H9 (cell line): ENCODE measurements around the gene JAK1. TPM values are rescaled to one million over a fixed set of nuclear protein-coding genes. Genes with fewer than 3 reads are reported as not detected.

Experiments
- DNase-seq: peaks from one replicate; pipeline ENCODE4 v3.0.0-alpha.2; 2017
- H2AFZ ChIP-seq: one replicate; pipeline ENCODE4 v1.6.1; 2013; ENCODE audit warnings: mild to moderate bottlenecking, low read length, control low read depth, moderate library complexity
- H2AK5ac ChIP-seq: 2 replicates; pipeline ENCODE4 v1.6.1; 2013; ENCODE audit warnings: low read length, control low read depth, mixed read lengths; ENCODE audit not compliant: insufficient read length
- H2BK120ac ChIP-seq: one replicate; pipeline ENCODE4 v1.6.1; 2013; ENCODE audit warnings: low read depth, mild to moderate bottlenecking, low read length, control low read depth, inconsistent platforms; ENCODE audit not compliant: poor library complexity, severe bottlenecking
- H2BK12ac ChIP-seq: 2 replicates; pipeline ENCODE4 v1.6.1; 2013; ENCODE audit warnings: low read length, control low read depth, mixed read lengths, low read depth; ENCODE audit not compliant: insufficient read length
- H2BK15ac ChIP-seq: 2 replicates; pipeline ENCODE4 v1.6.1; 2013; ENCODE audit warnings: low read depth, low read length, control low read depth
- H2BK20ac ChIP-seq: one replicate; pipeline ENCODE4 v1.6.1; 2013; ENCODE audit warnings: low read depth, mild to moderate bottlenecking, low read length, control low read depth, inconsistent platforms; ENCODE audit not compliant: poor library complexity, severe bottlenecking
- H2BK5ac ChIP-seq: 2 replicates; pipeline ENCODE4 v1.6.1; 2013; ENCODE audit warnings: low read length, control low read depth, mixed read lengths; ENCODE audit not compliant: insufficient read length
- H3K14ac ChIP-seq: 2 replicates; pipeline ENCODE4 v1.6.1; 2013; ENCODE audit warnings: low read length, control low read depth; ENCODE audit not compliant: insufficient read depth
- H3K18ac ChIP-seq: 2 replicates; pipeline ENCODE4 v1.6.1; 2013; ENCODE audit warnings: low read depth, mild to moderate bottlenecking, mixed read lengths, low read length, control low read depth; ENCODE audit not compliant: insufficient read length
- H3K23ac ChIP-seq: 2 replicates; pipeline ENCODE4 v1.6.1; 2013; ENCODE audit warnings: low read length, control low read depth, mixed read lengths, low read depth; ENCODE audit not compliant: insufficient read length
- H3K23me2 ChIP-seq: 2 replicates; pipeline ENCODE4 v1.6.1; 2013; ENCODE audit warnings: low read depth, mild to moderate bottlenecking, mixed read lengths, low read length, control low read depth; ENCODE audit not compliant: insufficient read length, poor library complexity, severe bottlenecking
- H3K27ac ChIP-seq: 2 replicates; pipeline ENCODE4 v1.5.1; 2013; ENCODE audit warnings: low read length, control low read depth, mixed read lengths, low read depth; ENCODE audit not compliant: insufficient read length
- H3K27me3 ChIP-seq: 2 replicates; pipeline ENCODE4 v1.6.1; 2013; ENCODE audit warnings: low read length, control low read depth, inconsistent platforms; ENCODE audit not compliant: insufficient read depth
- H3K4ac ChIP-seq: 2 replicates; pipeline ENCODE4 v1.6.1; 2013; ENCODE audit warnings: low read depth, mild to moderate bottlenecking, control low read depth, inconsistent platforms, low read length, moderate library complexity
- H3K4me1 ChIP-seq: 2 replicates; pipeline ENCODE4 v1.6.1; 2013; ENCODE audit warnings: low read length, control low read depth, inconsistent platforms; ENCODE audit not compliant: insufficient read depth
- H3K4me2 ChIP-seq: 2 replicates; pipeline ENCODE4 v1.6.1; 2013; ENCODE audit warnings: low read length, control low read depth, mixed read lengths; ENCODE audit not compliant: insufficient read length, insufficient read depth
- H3K56ac ChIP-seq: 2 replicates; pipeline ENCODE4 v1.6.1; 2013; ENCODE audit warnings: low read depth, mild to moderate bottlenecking, mixed read lengths, low read length, control low read depth; ENCODE audit not compliant: insufficient read length
- H3K79me1 ChIP-seq: 2 replicates; pipeline ENCODE4 v1.6.1; 2013; ENCODE audit warnings: low read depth, mild to moderate bottlenecking, moderate library complexity, low read length, control low read depth, inconsistent platforms; ENCODE audit not compliant: insufficient read depth, poor library complexity, severe bottlenecking
- H3K79me2 ChIP-seq: 2 replicates; pipeline ENCODE4 v1.6.1; 2013; ENCODE audit warnings: low read length, control low read depth, inconsistent platforms; ENCODE audit not compliant: insufficient read depth
- H3K9ac ChIP-seq: 2 replicates; pipeline ENCODE4 v1.6.1; 2013; ENCODE audit warnings: low read length, control low read depth, mixed read lengths; ENCODE audit not compliant: insufficient read length; ENCODE audit errors: extremely low read depth
- H3K9me3 ChIP-seq: one replicate; pipeline ENCODE4 v1.6.1; 2013; ENCODE audit warnings: low read depth, low read length, inconsistent platforms; ENCODE audit not compliant: control insufficient read depth
- H3T11ph ChIP-seq: one replicate; pipeline ENCODE4 v1.6.1; 2013; ENCODE audit warnings: mild to moderate bottlenecking, low read length, control low read depth, inconsistent platforms
- H4K20me1 ChIP-seq: one replicate; pipeline ENCODE4 v1.6.1; 2013; ENCODE audit not compliant: control insufficient read depth, insufficient read length, insufficient read depth
- H4K5ac ChIP-seq: 2 replicates; pipeline ENCODE4 v1.6.1; 2013; ENCODE audit warnings: low read depth, mild to moderate bottlenecking, mixed read lengths, low read length, control low read depth; ENCODE audit not compliant: insufficient read length
- H4K8ac ChIP-seq: replicated peaks from 2 replicates; pipeline ENCODE4 v1.6.1; 2013; ENCODE audit warnings: low read length, control low read depth, mixed read lengths, low read depth; ENCODE audit not compliant: insufficient read length
- H4K91ac ChIP-seq: 2 replicates; pipeline ENCODE4 v1.6.1; 2013; ENCODE audit warnings: low read depth, mild to moderate bottlenecking, moderate library complexity, mixed read lengths, low read length, control low read depth; ENCODE audit not compliant: insufficient read length
- H3K27ac Mint-ChIP-seq, 3 experiments: 2 replicates in 2 of 3; 3 replicates in 1 of 3; pipeline ENCODE4 v1.8.0; 2020 to 2021; ENCODE audit warnings: mixed read lengths in 3 of 3, mild to moderate bottlenecking in 1 of 3, moderate library complexity in 1 of 3
- H3K27me3 Mint-ChIP-seq: 2 replicates; pipeline ENCODE4 v1.8.0; 2021; ENCODE audit warnings: low read depth, mild to moderate bottlenecking, moderate library complexity, mixed read lengths
- H3K36me3 Mint-ChIP-seq, 3 experiments: 2 replicates in 2 of 3; 3 replicates in 1 of 3; pipeline ENCODE4 v1.8.0; 2020 to 2021; ENCODE audit warnings: low read depth in 3 of 3, mixed read lengths in 3 of 3; ENCODE audit not compliant: insufficient read depth in 1 of 3
- H3K4me1 Mint-ChIP-seq, 2 experiments: 2 replicates each; pipeline ENCODE4 v1.8.0; 2020; ENCODE audit warnings: mixed read lengths in 2 of 2
- H3K4me3 Mint-ChIP-seq, 2 experiments: 2 replicates in 1 of 2; 3 replicates in 1 of 2; pipeline ENCODE4 v1.8.0; 2020 to 2021; ENCODE audit warnings: mild to moderate bottlenecking in 2 of 2, mixed read lengths in 2 of 2, moderate library complexity in 1 of 2
- H3K9me3 Mint-ChIP-seq, 2 experiments: 2 replicates in 1 of 2; 3 replicates in 1 of 2; pipeline ENCODE4 v1.8.0; 2020; ENCODE audit warnings: mild to moderate bottlenecking in 2 of 2, mixed read lengths in 2 of 2, moderate library complexity in 1 of 2
- WGBS: extraction: QIAGEN DNeasy Blood & Tissue Kit; methylation state at CpG from one replicate; pipeline ENCODE4 v1.1.7; 2013; ENCODE audit warnings: missing lambda C conversion rate, low lambda C conversion rate, mixed read lengths; ENCODE audit not compliant: insufficient read length; ENCODE audit errors: extremely low coverage; 5-methylcytosine and 5-hydroxymethylcytosine counted together
- total RNA-seq: library from RNA; stranded (reverse); gene quantifications from 2 replicates; pipeline ENCODE4 v1.2.1, GENCODE V29; 2021
- TF ChIP-seq, protein P1 (sequence below): fragments of 200-600 bp; sonication (generic); conservative IDR thresholded peaks from 3 replicates; pipeline ENCODE4 v1.8.0; 2021; ENCODE audit warnings: antibody characterized with exemption, mild to moderate bottlenecking

Gene JAK1
- total RNA-seq, 1 experiment from 2014 or later: 12.8 TPM

DNA sequence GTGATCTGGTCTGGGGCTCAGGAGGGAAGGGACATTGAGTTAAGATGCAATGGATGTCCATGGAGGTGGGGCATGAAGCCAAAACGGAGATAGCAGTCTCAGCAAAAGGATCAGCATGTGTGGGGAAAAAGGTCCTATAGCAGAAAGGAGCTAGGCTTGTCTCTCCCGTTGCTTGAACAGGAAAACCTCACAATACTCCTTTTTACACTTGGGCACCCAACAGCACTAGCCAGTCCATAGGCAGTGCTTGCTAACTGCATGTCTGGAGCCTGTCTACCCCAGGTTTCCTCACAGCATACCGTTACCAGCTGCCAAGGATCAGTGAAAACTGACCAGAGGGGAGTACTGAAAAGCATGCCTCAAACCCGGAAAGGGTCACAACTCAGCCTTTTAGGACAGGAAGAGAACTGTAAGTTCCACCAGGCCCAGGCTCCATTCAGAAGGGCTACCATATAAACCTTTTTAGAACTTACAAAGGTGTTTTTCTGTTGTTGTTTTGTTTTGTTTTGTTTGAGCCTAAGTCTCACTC is 78.6 kb downstream of the JAK1 start:
- Histone ChIP-seq H2BK20ac (no peak overlapping the region), H2BK120ac (no peak overlapping the region), H3K9ac (no peak overlapping the region), H4K8ac (no peak overlapping the region), H2AFZ (no peak overlapping the region), H3K18ac (no peak overlapping the region), H3K79me1 (no peaks in the 10 kb centered on the region), H3K56ac (no peak overlapping the region), H3T11ph (no peak overlapping the region), H3K79me2 (no peaks in the 10 kb centered on the region; the same call in 1 of the 2 replicates), H3K27ac (peak overlapping the region; percentile 43), H4K91ac (no peak overlapping the region), H2BK15ac (no peak overlapping the region), H3K27me3 (no peaks in the 10 kb centered on the region), H4K20me1 (no peaks in the 10 kb centered on the region), H3K4me2 (no peak overlapping the region), H4K5ac (no peak overlapping the region), H2BK5ac (no peak overlapping the region), H3K23ac (no peak overlapping the region), H3K9me3 (no peaks in the 10 kb centered on the region), H2AK5ac (no peak overlapping the region), H3K4me1 (peaks cover 7% of the 10 kb centered on the region; the same call in 1 of the 2 replicates), H2BK12ac (no peak overlapping the region), H3K23me2 (no peaks in the 10 kb centered on the region), H3K4ac (no peak overlapping the region), H3K14ac (no peak overlapping the region)
- DNase-seq: no peak
- Mint-ChIP-seq H3K4me1 (peaks cover 27 to 31% of the 10 kb centered on the region in 2 experiments), H3K27ac (peak overlapping the region; percentile 3 to 62 (median 7); a peak in 3 of 7 replicates), H3K4me3 (no peak overlapping the region; a peak in 1 of 5 replicates), H3K27me3 (no peaks in the 10 kb centered on the region), H3K36me3 (no peaks in the 10 kb centered on the region), H3K9me3 (no peaks in the 10 kb centered on the region)
- WGBS: no CpG with 5 or more reads among the region's 4 CpGs
- TF ChIP-seq, protein P1, sequence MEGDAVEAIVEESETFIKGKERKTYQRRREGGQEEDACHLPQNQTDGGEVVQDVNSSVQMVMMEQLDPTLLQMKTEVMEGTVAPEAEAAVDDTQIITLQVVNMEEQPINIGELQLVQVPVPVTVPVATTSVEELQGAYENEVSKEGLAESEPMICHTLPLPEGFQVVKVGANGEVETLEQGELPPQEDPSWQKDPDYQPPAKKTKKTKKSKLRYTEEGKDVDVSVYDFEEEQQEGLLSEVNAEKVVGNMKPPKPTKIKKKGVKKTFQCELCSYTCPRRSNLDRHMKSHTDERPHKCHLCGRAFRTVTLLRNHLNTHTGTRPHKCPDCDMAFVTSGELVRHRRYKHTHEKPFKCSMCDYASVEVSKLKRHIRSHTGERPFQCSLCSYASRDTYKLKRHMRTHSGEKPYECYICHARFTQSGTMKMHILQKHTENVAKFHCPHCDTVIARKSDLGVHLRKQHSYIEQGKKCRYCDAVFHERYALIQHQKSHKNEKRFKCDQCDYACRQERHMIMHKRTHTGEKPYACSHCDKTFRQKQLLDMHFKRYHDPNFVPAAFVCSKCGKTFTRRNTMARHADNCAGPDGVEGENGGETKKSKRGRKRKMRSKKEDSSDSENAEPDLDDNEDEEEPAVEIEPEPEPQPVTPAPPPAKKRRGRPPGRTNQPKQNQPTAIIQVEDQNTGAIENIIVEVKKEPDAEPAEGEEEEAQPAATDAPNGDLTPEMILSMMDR: no peak
